HepG2 (cell line): ENCODE results near the gene GALK2. TPM values are rescaled to one million over a fixed set of nuclear protein-coding genes. Genes with fewer than 3 reads are reported as not detected.

ENCODE experiments used
- ATAC-seq: fragments of 200-7000 bp; cut with Tn5 transposase; 3 replicates; pipeline ENCODE4 v1.9.1; 2020; ENCODE audit warnings: mild to moderate bottlenecking, moderate library complexity
- BruUV-seq: library from RNA; stranded (reverse); fragments of 400-500 nt; replicated peaks from 2 replicates; lab custom pipeline; 2021; lab: Mats Ljungman, UMichigan
- CTCF ChIA-PET: fragments of 300-600 bp; formaldehyde crosslinking; extraction: SDS; loops from one replicate; lab custom pipeline; 2021; ENCODE audit warnings: low total read pairs, inconsistent platforms, low intra/inter-chr PET ratio; lab: Yijun Ruan, JAX
- POLR2A ChIA-PET: fragments of 350-600 bp; sonication (Branson Sonifier 250); formaldehyde crosslinking; loops from one replicate; lab custom pipeline; 2020; ENCODE audit warnings: antibody characterized with exemption, inconsistent platforms; lab: Yijun Ruan, JAX
- DNase-seq: peaks from one replicate; pipeline ENCODE4 v3.0.0-alpha.2; 2015; ENCODE audit warnings: low spot score
- FAIRE-seq: peaks from 3 replicates; lab custom pipeline; 2011; peaks lifted over from hg19 to GRCh38; lab: Jason Lieb, UNC
- H2AFZ ChIP-seq: one replicate; pipeline ENCODE4 v1.6.1; 2011; ENCODE audit warnings: low read length, inconsistent platforms
- H3K27ac ChIP-seq: fragments of 300-600 bp; 3 replicates; pipeline ENCODE4 v1.8.0; 2011; ENCODE audit warnings: mixed run types, mild to moderate bottlenecking, mixed read lengths, low read length, inconsistent platforms; ENCODE audit not compliant: insufficient read depth; ENCODE audit errors: extremely low read length
- H3K27me3 ChIP-seq, 2 experiments: fragments of 200-600 bp in 1 of 2; 2 replicates in 1 of 2; 3 replicates in 1 of 2; pipeline versions ENCODE4 v1.6.0 to v1.8.0; 2011; ENCODE audit warnings: low read length in 2 of 2, mild to moderate bottlenecking in 2 of 2, moderate library complexity in 2 of 2, inconsistent platforms in 1 of 2; ENCODE audit not compliant: insufficient read depth in 2 of 2, control insufficient read depth in 1 of 2
- H3K36me3 ChIP-seq, 2 experiments: fragments of 200-600 bp in 1 of 2; replicated peaks in 1 of 2; 2 replicates in 1 of 2; 3 replicates in 1 of 2; pipeline versions ENCODE4 v1.5.1 to v1.8.0; 2011; ENCODE audit warnings: low read length in 2 of 2, inconsistent platforms in 1 of 2; ENCODE audit not compliant: insufficient read depth in 2 of 2, control insufficient read depth in 1 of 2
- H3K4me1 ChIP-seq: 2 replicates; pipeline ENCODE4 v1.5.1; 2012; ENCODE audit warnings: low read length, inconsistent platforms; ENCODE audit not compliant: insufficient read depth
- H3K4me2 ChIP-seq: 2 replicates; pipeline ENCODE4 v1.6.0; 2011; ENCODE audit warnings: low read depth, low read length, inconsistent platforms
- H3K4me3 ChIP-seq, 3 experiments: fragments of 200-600 bp in 1 of 3; sonication (generic), shearing (Covaris generic) in 1 of 3; replicated peaks in 1 of 3; 2 replicates each; pipeline ENCODE4 v1.5.1; 2011 to 2016; ENCODE audit warnings: low read length in 3 of 3, inconsistent platforms in 2 of 3, low read depth in 2 of 3, mild to moderate bottlenecking in 2 of 3, control low read depth in 1 of 3, mixed read lengths in 1 of 3; ENCODE audit not compliant: insufficient read depth in 1 of 3
- H3K79me2 ChIP-seq: one replicate; pipeline ENCODE4 v1.6.1; 2011; ENCODE audit warnings: low read length, inconsistent platforms; ENCODE audit not compliant: insufficient read depth
- H3K9ac ChIP-seq: 2 replicates; pipeline ENCODE4 v1.6.0; 2011; ENCODE audit warnings: mild to moderate bottlenecking, low read depth, low read length, inconsistent platforms; ENCODE audit not compliant: insufficient read depth
- H3K9me3 ChIP-seq: 2 replicates; pipeline ENCODE4 v1.5.1; 2012; ENCODE audit warnings: mild to moderate bottlenecking, low read length
- H4K20me1 ChIP-seq: 2 replicates; pipeline ENCODE4 v1.6.0; 2011; ENCODE audit warnings: inconsistent platforms, mild to moderate bottlenecking, low read length, moderate library complexity; ENCODE audit not compliant: insufficient read depth
- CBX1 ChIP-seq: IDR thresholded peaks from one replicate; pipeline ENCODE4 v1.6.1; 2016; ENCODE audit warnings: antibody characterized with exemption, low read depth
- CEBPZ ChIP-seq: IDR thresholded peaks from 2 replicates; pipeline ENCODE4 v1.6.1; 2012; ENCODE audit warnings: low read length, improper control_type of control experiment
- HHEX ChIP-seq: IDR thresholded peaks from 2 replicates; pipeline ENCODE4 v1.6.1; 2016; ENCODE audit warnings: control low read depth
- IKZF5 ChIP-seq: IDR thresholded peaks from 2 replicates; pipeline ENCODE4 v1.6.1; 2018; ENCODE audit warnings: missing genetic modification reagents, mild to moderate bottlenecking, missing compliant biosample characterization
- PATZ1 ChIP-seq: sonication (generic); formaldehyde crosslinking; IDR thresholded peaks from 2 replicates; pipeline ENCODE4 v1.4.0; 2020; ENCODE audit warnings: missing genetic modification reagents
- PTBP1 ChIP-seq: fragments of 200-400 bp; formaldehyde crosslinking; IDR thresholded peaks from 2 replicates; pipeline ENCODE4 v1.6.1; 2018; ENCODE audit warnings: low read length, low read depth; ENCODE audit not compliant: poor library complexity, severe bottlenecking
- RFX1 ChIP-seq: fragments of 450-650 bp; IDR thresholded peaks from 2 replicates; pipeline ENCODE4 v1.6.1; 2017
- ZBTB33 ChIP-seq: sonication (generic); formaldehyde crosslinking; IDR thresholded peaks from 2 replicates; pipeline ENCODE4 v1.4.0; 2020; ENCODE audit warnings: missing genetic modification reagents
- ZNF672 ChIP-seq: sonication (generic); formaldehyde crosslinking; IDR thresholded peaks from 2 replicates; pipeline ENCODE4 v1.8.1; 2022; ENCODE audit warnings: missing genetic modification reagents
- ZNF784 ChIP-seq: sonication (generic); formaldehyde crosslinking; IDR thresholded peaks from 2 replicates; pipeline ENCODE4 v1.5.1; 2020; ENCODE audit warnings: missing genetic modification reagents, mild to moderate bottlenecking, borderline replicate concordance
- WGBS: methylation state at CpG from one replicate; pipeline ENCODE4 v1.1.6; 2017; ENCODE audit warnings: low lambda C conversion rate; 5-methylcytosine and 5-hydroxymethylcytosine counted together
- in situ Hi-C: cut with HindIII; loops from 2 replicates; pipeline ENCODE4 v1.10.0; 2017; ENCODE audit warnings: low pct_unique_long_range_greater_than_20kb; ENCODE audit not compliant: extremely low pct_ligation_motif_present
- intact Hi-C: fragments of 100-400 bp; cut with micrococcal nuclease; formaldehyde crosslinking; loops from one replicate; pipeline ENCODE4 v1.10.0; 2022; ENCODE audit not compliant: unreplicated experiment
- polyA plus RNA-seq, 8 experiments: library from polyadenylated mRNA; depleted of rRNA in 3 of 8; stranded (reverse) in 7 of 8; unstranded in 1 of 8; fragments of >200 nt; fragmentation: Illumina TruSeq in 4 of 8; extraction: Trizol in 4 of 8; gene quantifications; 2 replicates each; pipeline versions ENCODE4 v1.2.1 to v1.2.3, GENCODE V29; 2011 to 2016; ENCODE audit warnings: low read depth in 4 of 8, missing spikeins in 1 of 8, mixed read lengths in 1 of 8; ENCODE audit not compliant: insufficient read depth in 1 of 8
- total RNA-seq, 5 experiments: library from RNA; depleted of rRNA; stranded (reverse); fragments of >200 nt; fragmentation: Illumina TruSeq; extraction: Trizol; gene quantifications; 2 replicates each; pipeline ENCODE4 v1.2.3, GENCODE V29; 2016; ENCODE audit warnings: low read depth in 1 of 5

GALK2 gene
- total and polyA plus RNA-seq, 2 of the 13 experiments (the other 11 are each of a cell fraction or from before 2014, with no cell fraction given), result 17.6 to 32.8 TPM

GRCh38 chr15:49179433-49180190 lies 9.6 kb downstream of the GALK2 start:
- peaks cover 14% of the 10 kb centered on the region for H3K4me1 ChIP-seq
- no peak overlapping the region for H3K4me2 ChIP-seq
- in situ Hi-C loops (no loop called here), intact Hi-C loops (no loop called here)
- H3K36me3 ChIP-seq, result no peaks in the 10 kb centered on the region
- no peak overlapping the region for H3K4me3 ChIP-seq
- H3K9me3 ChIP-seq, result no peaks in the 10 kb centered on the region
- ChIA-PET POLR2A (interaction anchor here (1.3 kb wide), 1 partner anchor 10 kb away, joined by 3 read pairs; the partner anchor contains the start of gene GALK2), CTCF (no interaction called here)
- BruUV-seq, result no TSS peak
- no peaks in the 10 kb centered on the region for H3K27me3 ChIP-seq
- no peak for DNase-seq
- no peak for FAIRE-seq
- ATAC-seq, result no peak
- H3K27ac ChIP-seq, result no peak overlapping the region
- no peaks in the 10 kb centered on the region for H3K79me2 ChIP-seq
- WGBS, result 100% methylated on average over 1 of the region's 1 CpG
- H3K9ac ChIP-seq, result no peak overlapping the region
- H4K20me1 ChIP-seq, result no peaks in the 10 kb centered on the region
- H2AFZ ChIP-seq, result no peak overlapping the region
- TF ChIP-seq CBX1 (no peak), HHEX (CRISPR knock-in tag) (no peak), CEBPZ (no peak), PTBP1 (no peak), PATZ1 (CRISPR knock-in tag) (no peak), IKZF5 (no peak), ZNF672 (CRISPR knock-in tag) (no peak), ZNF784 (no peak), ZBTB33 (no peak), RFX1 (no peak)
